GM18502 (cell line): ENCODE results near the gene GOT2.
"Not testable (repeated sequence)": the region's sequence is repeated elsewhere in the genome, so short reads cannot be mapped to it uniquely, and the experiment has no call there.

Experiments used
- ATAC-seq: cut with Tn5 transposase; IDR thresholded peaks from one replicate; pipeline ENCODE4 v1.9.1; 2021; ENCODE audit warnings: mild to moderate bottlenecking; ENCODE audit not compliant: unreplicated experiment, poor library complexity

GOT2 gene

DNA sequence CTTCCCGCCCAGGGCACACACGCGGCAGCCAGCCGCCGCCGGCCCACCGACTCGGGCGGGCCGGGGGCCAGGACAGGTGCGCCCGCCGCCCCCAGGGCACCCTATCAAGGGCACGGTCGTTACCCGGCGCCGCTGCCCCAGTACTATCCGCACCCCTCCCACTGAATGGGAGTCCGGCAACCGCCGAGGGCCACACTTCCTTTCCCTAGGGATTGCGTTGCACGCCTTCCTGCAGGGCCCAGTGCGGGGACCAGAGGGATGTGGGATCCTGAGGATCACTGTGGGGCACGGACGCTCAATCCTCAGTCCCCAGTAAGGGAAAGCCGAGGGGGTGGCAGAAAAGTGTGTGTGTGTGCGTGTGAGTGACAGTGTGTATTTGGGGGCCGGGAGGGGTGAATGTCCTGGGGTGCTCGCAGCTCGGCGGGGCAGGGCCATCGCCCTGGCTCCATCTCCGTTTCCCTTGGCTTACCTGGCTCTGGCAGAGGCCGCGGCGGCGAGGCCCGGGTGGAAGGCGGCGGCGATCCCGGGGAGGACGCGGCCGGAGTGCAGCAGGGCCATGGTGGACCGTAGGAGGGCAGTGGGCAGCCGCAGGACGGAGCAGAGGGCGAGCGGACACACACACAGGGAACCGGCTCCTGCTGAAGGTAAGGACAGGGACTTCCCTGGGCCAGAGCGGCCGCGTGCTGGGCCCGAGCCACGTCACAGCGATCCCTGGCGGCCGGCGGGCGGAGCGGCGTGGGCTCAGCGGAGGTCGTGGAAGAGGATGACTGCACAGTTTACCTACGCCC is at the start of gene GOT2:
Gene GOT2 (minus strand): TSS at position 646 of the 788 bp plus-strand sequence. CDS start 88 bp downstream, at position 558.
- peak; percentile 93 for ATAC-seq

GRCh38 chr16:58779291-58779690 is 45.2 kb upstream of the GOT2 start:
- ATAC-seq: not testable (repeated sequence)

DNA sequence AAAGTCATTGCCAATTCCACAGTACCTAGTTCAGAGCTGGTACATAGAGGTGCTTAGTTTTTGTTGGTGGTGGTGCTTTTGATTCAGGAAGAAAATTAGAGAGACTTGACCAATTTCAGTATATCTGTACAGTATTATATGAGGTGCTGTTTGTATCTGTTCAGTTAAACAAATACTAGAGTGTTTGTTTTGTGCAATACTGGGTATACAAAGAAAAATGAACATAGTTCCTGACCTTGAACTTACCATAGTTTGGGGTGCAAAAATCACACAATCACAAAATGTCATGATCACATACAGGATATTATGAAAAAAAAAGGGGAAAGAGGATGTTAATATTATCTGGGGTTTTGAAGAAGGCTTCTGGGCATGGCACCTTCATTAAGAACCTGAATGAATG is 39.8 kb upstream of the GOT2 start:
- ATAC-seq: no peak

DNA sequence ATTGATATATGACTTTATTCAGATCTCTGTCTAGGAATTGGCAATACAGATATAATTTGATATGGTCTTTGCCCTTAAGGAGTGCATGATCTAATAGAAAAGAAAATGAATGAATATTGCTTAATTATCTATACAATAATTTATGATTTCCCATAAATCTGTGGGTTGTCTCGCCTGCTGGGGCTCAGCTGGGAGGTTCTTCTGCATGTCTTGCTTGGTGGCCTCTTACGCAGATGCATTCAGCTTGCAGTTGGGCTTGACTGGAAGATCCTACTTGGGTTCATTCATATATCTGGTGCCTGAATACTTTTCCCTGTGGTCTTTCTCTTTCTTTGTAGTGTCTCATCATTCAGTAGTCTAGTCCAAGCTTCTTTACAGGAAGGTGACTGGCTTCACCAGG is 34.0 kb upstream of the GOT2 start:
- ATAC-seq: no peak

GRCh38 chr16:58767581-58767980 is 33.5 kb upstream of the GOT2 start:
- no peak for ATAC-seq

- ATAC-seq: peak; percentile 3
Observed at GRCh38 chr16:58756650-58757332, 22.7 kb upstream of the GOT2 start.

- peak; percentile 97 for ATAC-seq
Observed at GRCh38 chr16:58755989-58756649, 22.0 kb upstream of the GOT2 start.

DNA sequence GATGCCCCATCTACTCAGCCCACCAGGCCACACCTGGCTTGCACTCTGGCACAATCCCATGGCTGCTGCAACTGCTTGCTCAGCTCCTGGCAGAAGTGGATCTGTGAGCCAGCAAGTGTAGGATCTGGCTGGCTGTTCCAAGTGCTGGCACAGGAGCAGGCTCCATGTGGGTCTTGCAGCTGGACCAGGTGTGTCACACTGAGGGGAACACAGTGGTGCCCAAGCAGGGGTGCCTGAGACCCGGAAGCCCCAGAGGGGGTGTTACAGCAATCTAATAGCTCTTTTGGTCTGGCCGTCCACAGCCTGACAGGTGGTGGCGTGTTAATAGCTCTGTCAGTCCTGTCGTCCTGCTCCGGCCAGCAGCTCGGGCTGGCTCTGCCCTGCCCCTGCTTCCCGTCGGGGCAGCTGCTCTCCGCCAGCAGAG is 19.6 kb upstream of the GOT2 start:
- ATAC-seq: no peak

GRCh38 chr16:58744497-58744896 is 10.4 kb upstream of the GOT2 start:
- ATAC-seq: no peak

GRCh38 chr16:58741976-58742375 is 7.9 kb upstream of the GOT2 start:
- no peak for ATAC-seq

DNA sequence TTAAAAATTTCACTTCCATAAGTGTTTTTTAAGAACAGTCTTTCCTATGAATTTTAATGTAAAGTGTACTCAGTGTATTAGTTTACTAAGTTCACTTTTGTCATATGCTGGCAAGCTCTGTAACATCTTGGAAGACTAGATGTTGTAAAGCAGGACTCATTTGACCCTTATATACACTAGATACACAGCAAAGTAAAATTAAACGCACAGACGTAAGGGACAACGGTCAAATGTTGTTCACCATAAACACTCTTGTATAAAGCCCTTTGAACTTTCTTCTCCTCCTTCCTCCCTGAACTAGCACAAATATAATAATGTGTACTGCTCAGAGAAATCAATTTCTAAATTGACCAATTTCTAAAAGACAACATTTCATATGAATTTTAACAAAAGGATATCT is 7.0 kb upstream of the GOT2 start:
- no peak for ATAC-seq

- no peak for ATAC-seq
Observed at GRCh38 chr16:58738672-58739296, 4.7 kb upstream of the GOT2 start.

DNA sequence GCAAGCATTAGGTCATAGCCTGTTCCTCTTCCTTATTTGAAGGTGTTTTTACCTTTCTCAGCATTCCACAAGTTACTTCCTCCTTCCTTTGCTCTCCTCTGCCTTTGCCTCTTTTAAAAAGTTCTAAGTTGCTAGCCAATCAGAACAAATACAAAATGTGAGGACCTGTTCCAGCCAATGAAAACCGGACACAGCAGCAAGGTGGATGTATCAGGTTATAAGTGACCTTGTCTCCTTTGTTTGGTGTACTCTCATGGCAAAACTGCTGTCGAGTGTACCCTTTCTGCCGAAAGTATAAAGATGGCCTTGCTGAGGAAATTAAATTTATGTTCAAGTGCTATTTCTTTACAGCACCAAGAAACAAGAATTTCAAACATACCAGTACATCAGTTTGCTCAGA is 2.2 kb upstream of the GOT2 start:
- ATAC-seq: not testable (repeated sequence)

DNA sequence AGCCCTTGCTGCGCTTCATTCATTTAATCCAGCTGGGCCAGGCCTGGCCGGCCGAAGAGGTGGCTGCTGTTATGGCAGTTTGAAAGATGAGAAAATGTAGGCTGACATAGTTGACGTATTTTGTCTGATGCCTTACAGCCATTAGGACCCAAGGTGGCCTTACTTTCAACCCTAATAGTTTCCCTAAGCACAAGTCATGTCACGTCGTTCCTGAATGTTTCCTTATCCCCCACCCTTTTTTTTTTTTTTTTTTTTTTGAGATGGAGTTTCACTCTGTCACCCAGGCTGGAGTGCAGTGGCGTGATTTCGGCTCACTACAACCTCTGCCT is 307 bp upstream of the GOT2 start:
- no peak for ATAC-seq

- ATAC-seq: no peak
Observed at GRCh38 chr16:58733248-58733670, 857 bp downstream of the GOT2 start.

DNA sequence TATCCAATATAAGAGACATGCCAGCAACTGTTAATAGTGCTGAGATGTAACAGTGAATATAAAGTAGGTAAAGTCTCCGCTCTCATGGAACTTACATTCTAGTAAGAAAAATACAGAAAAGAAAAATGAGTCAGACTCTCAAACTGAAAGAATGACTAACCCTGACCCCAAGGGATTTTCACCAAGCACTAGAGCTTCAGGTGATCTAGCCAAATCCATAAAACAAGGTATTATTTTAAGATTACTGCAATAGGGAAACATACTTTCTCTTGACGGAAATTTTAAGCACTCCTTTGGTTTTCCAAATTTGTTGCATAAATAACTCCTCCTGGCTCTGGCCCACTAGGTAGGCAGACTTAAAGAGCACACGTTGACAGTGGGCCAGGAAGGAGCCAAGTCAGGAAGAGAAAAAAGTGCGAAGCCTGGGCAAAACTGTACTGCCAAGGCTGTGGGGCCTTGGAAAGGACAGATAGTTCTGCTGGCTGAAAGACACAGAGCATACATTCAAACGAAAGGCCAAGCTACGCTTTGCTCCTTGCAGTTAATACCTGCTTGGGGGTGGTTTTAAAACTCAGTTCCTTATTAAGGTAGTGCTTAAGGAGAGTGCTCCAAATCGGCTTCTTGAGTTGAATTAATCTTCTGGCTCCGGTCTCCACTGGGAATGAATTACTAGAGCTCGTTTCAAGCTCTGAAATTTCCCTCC is 1.4 kb downstream of the GOT2 start:
- ATAC-seq: peak; percentile 50

- no peak for ATAC-seq
Observed at GRCh38 chr16:58730724-58731370, 3.3 kb downstream of the GOT2 start.

DNA sequence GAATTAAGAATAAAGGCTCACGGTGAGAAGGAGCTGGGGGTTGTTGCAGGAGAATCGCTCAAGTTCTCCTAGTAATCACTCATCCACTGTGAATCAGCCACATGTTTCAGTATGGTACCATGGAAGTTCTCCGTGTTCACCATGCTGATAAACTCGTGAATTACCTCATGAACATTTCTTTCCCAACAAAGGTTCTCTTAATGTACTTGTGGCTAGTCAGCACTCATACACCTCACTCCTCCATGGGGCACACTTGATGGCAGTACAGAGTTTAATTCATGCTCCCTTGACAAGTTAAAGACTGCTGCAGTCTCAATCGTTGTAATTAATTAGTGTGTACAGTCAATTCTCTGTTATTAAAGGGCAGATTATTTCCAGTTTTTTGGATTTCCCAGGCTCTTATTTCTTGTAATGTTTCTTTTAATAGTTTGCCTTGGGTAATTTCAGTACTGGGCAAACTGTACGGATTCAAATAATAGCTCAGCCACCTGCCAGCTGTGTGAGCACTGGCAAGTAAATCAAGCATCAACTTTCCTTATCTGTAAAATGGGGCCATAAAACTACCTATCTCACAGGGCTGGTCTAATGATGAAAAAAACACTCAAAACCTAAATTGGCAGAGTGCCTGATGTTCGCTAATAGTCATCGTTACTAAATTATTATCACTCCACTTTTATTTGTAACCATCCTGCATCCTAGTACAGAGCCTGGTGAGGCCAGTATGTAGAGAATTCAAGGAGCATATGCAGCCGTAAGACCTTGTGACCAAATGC is 6.1 kb downstream of the GOT2 start:
- ATAC-seq: no peak
